Stimulated activated CD4-positive, alpha-beta T cell treated with anti-CD3 and anti-CD28 coated beads, Interleukin-1b, Interleukin-23, amount 100 ng/mL, for 1 hour (primary cell): ENCODE data around the gene RASL11A.
"Not testable (repeated sequence)": the region's sequence is repeated elsewhere in the genome, so short reads cannot be mapped to it uniquely, and the experiment has no call there.

ENCODE experiments used
- DNase-seq, 2 donors: peaks; one replicate each; pipeline ENCODE4 v3.0.0-alpha.2; 2020; ENCODE audit warnings: low read depth in 2 of 2

Gene RASL11A

GRCh38 chr13:27267596-27267995 is 3.0 kb upstream of the RASL11A start:
- no peak for DNase-seq

GRCh38 chr13:27269114-27269665 is 1.4 kb upstream of the RASL11A start:
- DNase-seq = no peak

- DNase-seq = no peak
Measured at GRCh38 chr13:27271570-27272096, 1.0 kb downstream of the RASL11A start.

- no peak for DNase-seq
Measured at GRCh38 chr13:27273658-27274425, 3.2 kb downstream of the RASL11A start.

- no peak for DNase-seq
Measured at GRCh38 chr13:27274631-27275030, 4.0 kb downstream of the RASL11A start.

GRCh38 chr13:27276188-27276587 is 5.6 kb downstream of the RASL11A start:
- no peak for DNase-seq

GRCh38 chr13:27279506-27279905 is 8.9 kb downstream of the RASL11A start:
- no peak for DNase-seq

GRCh38 chr13:27280009-27280656 is 9.5 kb downstream of the RASL11A start:
- no peak for DNase-seq

GRCh38 chr13:27280841-27281240 is 10.2 kb downstream of the RASL11A start:
- no peak for DNase-seq

GRCh38 chr13:27281420-27281819 is 10.8 kb downstream of the RASL11A start:
- DNase-seq = no peak

GRCh38 chr13:27283906-27284493 is 13.4 kb downstream of the RASL11A start:
- no peak for DNase-seq

- no peak for DNase-seq
Measured at GRCh38 chr13:27288392-27288791, 17.8 kb downstream of the RASL11A start.

GRCh38 chr13:27289011-27289665 is 18.5 kb downstream of the RASL11A start:
- no peak for DNase-seq

GRCh38 chr13:27290715-27291114 is 20.1 kb downstream of the RASL11A start:
- DNase-seq = no peak

- DNase-seq = not testable (repeated sequence)
Measured at GRCh38 chr13:27291967-27292366, 21.3 kb downstream of the RASL11A start.

- no peak for DNase-seq
Measured at GRCh38 chr13:27293076-27293691, 22.6 kb downstream of the RASL11A start.

- DNase-seq = no peak
Measured at GRCh38 chr13:27293873-27294515, 23.4 kb downstream of the RASL11A start.

GRCh38 chr13:27295096-27295495 is 24.5 kb downstream of the RASL11A start:
- peak in 1 of 2 donors; percentile 22 for DNase-seq

- no peak for DNase-seq
Measured at GRCh38 chr13:27295660-27296059, 25.0 kb downstream of the RASL11A start.

GRCh38 chr13:27296496-27296895 is 25.9 kb downstream of the RASL11A start:
- no peak for DNase-seq

GRCh38 chr13:27298849-27299248 is 28.2 kb downstream of the RASL11A start:
- no peak for DNase-seq
